ENCODE data around the gene DCUN1D3.
"Not testable (repeated sequence)": the region's sequence is repeated elsewhere in the genome, so short reads cannot be mapped to it uniquely, and the experiment has no call there.

DCUN1D3 gene

GRCh38 chr16:20806168-20807050, 93.7 kb downstream of the DCUN1D3 start, which contains the start of the genes ERI2 and REXO5:
Gene ERI2 (minus strand): TSS chr16:20806472. CDS start chr16:20806430, 42 bp downstream.
Gene REXO5 (plus strand): TSS chr16:20806527. CDS start chr16:20806954, 427 bp downstream.
- H3K4me3 Mint-ChIP-seq: peak within 1 kb of the TSS; percentile 95 to 99 (median 98)
- H3K36me3 Mint-ChIP-seq (ENCODE audit: low read depth): no peaks in the 10 kb centered on the region
- H3K27ac Mint-ChIP-seq: peak within 1 kb of the TSS; percentile 92 to 96 (median 95)
- TF ChIP-seq, protein P1, sequence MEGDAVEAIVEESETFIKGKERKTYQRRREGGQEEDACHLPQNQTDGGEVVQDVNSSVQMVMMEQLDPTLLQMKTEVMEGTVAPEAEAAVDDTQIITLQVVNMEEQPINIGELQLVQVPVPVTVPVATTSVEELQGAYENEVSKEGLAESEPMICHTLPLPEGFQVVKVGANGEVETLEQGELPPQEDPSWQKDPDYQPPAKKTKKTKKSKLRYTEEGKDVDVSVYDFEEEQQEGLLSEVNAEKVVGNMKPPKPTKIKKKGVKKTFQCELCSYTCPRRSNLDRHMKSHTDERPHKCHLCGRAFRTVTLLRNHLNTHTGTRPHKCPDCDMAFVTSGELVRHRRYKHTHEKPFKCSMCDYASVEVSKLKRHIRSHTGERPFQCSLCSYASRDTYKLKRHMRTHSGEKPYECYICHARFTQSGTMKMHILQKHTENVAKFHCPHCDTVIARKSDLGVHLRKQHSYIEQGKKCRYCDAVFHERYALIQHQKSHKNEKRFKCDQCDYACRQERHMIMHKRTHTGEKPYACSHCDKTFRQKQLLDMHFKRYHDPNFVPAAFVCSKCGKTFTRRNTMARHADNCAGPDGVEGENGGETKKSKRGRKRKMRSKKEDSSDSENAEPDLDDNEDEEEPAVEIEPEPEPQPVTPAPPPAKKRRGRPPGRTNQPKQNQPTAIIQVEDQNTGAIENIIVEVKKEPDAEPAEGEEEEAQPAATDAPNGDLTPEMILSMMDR (IDR thresholded peaks at IDR 0.05; ENCODE audit: unreplicated experiment in 3 of 3): peak in 2 of 3 experiments; percentile 35 to 48
- no peaks in the 10 kb centered on the region for H3K27me3 Mint-ChIP-seq (ENCODE audit: low read depth)
- no peaks in the 10 kb centered on the region for H3K9me3 Mint-ChIP-seq
- H3K4me1 Mint-ChIP-seq: peaks cover 12% of the 10 kb centered on the region

- not testable (repeated sequence) for H3K27me3 Mint-ChIP-seq (ENCODE audit: low read depth); H3K9me3 Mint-ChIP-seq; H3K36me3 Mint-ChIP-seq (ENCODE audit: low read depth)
- peak overlapping the region; percentile 92 to 96 (median 95) for H3K27ac Mint-ChIP-seq
- peaks cover 12% of the 10 kb centered on the region for H3K4me1 Mint-ChIP-seq
- peak overlapping the region; percentile 95 to 99 (median 98) for H3K4me3 Mint-ChIP-seq
These were observed 94.4 kb downstream of the DCUN1D3 start for GRCh38 chr16:20805684-20806167.

Data from nephron (organoid).